Measurements from ENCODE around the gene NGF. TPM values are rescaled to one million over a fixed set of nuclear protein-coding genes. Genes with fewer than 3 reads are reported as not detected.

Gene NGF
- total RNA-seq, 1 donor from 2014 or later: not detected

DNA sequence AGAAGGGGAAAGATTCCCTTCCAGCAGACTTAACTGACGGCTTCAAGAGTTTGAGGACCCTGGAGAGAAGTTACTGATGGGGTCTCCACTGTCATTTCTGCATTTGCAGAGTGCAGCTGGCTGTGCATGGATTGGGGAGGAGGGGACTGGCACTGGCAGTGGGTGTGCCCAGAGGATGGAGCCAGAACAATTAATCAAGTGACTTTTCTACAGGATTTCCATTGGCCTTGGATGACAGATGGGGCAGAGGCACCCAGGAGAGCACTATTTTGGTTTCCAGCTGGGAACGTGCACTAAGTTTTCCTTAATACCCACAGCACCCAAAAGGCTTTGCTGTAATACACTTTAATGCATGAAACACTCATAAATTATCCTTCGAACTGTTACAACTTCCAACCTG lies 1.3 kb downstream of the NGF start:
- intact Hi-C loops (cut with micrococcal nuclease): no loop called here

DNA sequence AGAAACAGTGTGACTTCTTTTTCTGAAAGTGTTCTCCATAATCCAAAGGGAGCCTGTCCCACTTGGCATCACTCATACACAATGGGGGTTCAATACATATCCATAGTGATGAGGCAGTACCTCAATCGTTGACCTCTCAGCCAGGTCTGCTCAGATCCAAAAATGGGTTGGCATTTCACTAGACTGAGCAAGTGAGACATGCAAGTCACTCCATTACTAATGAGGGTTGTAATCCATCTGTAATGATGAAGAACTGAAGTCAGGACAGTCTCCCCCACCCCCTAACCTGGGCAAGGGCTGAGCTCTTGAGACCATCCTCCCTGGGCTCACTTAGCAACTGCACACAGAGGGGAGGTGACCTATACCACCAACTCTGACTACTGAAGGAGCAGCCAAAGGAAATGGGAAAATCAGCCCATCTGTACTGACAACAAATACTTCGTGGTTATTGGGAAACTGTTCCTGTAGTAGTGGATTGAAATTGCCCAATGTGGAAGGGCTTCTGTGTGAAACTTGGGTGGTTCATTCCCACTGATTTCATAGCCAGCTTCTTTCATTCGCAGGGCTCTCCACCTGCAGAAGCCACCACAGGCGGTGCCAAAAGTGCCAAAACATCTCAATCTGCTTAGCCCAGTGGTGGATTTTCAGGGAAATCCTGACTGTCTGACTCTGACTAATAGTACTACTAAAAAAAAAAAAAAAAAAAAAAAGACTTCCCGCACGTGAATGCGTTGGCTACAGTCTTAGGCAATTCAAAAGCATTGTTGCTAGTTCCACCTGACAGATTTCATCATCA lies 5.0 kb downstream of the NGF start:
- intact Hi-C loops (cut with micrococcal nuclease): no loop called here

DNA sequence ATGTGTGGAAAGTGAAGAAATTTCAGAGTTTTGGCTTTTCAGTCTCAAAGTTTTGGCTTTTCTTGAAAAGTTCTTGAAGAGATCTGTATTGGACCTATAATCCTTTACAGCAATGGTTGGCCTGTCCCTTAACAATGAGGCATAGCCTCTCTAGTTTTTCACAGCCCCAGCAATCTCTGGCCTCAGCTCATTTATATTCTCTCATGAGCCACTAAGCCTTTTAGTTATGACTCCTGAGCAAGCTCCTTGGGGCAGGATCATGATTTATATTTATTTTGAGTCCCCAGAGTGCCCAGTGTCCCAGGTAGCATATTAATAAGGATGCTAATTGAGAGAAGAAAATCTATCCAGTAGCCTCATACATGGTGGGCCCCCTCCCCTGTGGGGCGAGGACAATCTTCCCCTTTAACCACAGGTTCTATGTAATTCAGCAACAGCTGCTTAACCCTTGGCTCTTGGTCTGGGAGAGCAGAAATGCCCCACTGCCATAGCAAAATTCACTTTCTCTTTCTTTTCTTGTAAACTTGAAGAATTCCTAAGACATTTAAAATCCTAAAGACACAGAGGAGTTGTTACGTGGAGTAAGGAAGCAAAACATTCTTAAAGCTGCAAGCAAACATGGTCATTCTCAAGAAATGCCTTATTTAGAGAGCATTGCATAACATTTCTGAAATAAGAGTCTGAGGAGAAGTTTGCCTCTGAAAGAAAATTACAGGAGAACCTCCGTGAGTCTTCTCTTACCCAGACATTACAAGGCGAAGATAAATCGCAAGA lies 6.3 kb downstream of the NGF start:
- intact Hi-C loops (cut with micrococcal nuclease): no loop called here

GRCh38 chr1:115330480-115331013 lies 7.5 kb downstream of the NGF start:
- intact Hi-C loops (cut with micrococcal nuclease): no loop called here

- intact Hi-C loops (cut with micrococcal nuclease): no loop called here
These were observed 8.1 kb downstream of the NGF start for GRCh38 chr1:115329965-115330364.

DNA sequence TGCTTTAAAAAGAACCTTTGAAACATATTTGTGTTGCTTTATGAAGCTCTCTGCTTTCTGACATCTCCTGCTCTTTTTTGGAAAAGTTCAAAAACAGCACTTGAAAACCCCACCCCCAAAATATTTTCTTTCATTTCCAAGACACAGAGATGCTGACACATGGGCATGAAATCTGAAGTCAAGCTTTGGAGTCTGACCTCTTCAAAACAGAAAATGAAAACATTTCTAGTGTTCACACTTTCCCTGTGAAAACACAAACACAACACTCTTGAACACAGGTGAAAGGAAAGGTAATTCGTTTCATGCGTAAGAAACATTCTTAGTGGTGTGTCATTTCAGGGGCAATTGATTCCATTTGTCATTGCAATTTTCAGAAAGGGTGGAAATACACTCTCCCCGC lies 10.8 kb downstream of the NGF start:
- intact Hi-C loops (cut with micrococcal nuclease): no loop called here

DNA sequence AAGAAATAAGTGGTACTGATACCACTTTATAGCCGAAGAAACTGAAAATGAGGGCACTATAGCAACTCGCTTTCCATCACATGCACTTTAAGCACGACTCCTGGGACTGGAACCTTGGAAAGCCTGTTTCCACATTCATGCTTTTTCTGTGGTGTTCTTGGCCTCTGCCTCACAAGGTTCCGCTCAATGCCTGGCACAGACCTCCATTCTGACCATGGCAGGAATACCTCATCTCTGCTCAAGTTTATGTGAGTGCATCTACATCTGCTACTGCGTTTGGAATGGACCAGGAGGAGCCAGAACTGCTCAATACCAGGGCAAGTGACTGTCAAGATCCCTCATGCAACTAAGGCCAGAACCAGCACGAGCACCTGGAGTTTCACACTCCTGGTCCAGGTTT lies 11.6 kb downstream of the NGF start:
- intact Hi-C loops (cut with micrococcal nuclease): no loop called here

DNA sequence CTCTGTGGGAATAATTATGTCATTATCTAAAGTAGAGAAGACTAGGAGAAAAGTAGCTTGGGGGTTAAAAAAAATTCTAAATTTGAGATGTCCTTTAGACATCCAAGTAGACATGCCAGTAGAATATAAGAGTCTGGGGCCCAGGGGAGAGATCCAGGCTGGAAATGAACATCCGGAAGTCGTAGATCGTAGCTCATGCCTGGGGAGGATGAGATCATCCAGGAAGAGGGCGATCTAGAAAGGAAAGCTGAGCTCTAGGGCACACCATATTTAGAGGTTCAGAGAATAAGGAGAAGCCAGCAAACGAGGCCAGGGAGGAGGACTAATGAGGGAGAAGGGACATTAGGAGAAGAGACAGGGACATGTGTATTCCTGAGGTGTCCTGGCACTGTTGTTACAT lies 12.2 kb downstream of the NGF start:
- intact Hi-C loops (cut with micrococcal nuclease): no loop called here

DNA sequence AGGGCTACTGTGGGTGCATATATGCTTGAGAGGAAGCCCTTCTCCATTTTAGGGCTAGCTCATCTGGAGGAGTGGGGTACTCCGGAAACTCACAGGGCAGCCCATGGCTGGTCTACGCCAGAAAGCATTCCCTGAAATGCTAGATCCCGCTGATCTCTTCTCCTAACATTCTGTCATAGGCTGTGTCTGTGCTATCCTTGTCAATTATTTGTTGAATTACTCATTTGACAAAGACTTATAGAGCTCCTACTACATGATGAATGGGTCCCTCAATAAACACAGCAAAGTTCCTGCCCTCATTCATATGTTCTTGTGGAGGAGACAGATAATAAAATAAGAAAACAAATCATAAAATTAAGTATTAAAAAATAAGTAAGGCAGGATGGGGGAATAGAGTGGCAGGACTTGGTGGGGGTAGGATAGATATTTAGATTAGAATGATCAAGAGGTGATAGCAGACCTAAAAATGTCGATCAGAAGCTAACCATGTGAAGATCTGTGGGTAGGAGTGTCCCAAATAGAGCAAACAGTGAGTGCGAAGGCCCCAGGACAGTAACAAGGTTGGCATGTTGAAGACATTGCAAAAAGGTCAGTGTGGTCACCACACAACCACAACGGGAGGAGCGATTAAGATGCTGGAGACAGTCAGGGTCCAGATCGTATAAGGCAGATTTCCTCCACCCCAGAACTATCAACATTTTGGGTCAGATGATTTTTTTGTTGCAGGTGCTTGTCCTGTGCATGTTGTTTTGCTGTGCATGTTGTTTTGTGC lies 13.2 kb downstream of the NGF start:
- intact Hi-C loops (cut with micrococcal nuclease): no loop called here

DNA sequence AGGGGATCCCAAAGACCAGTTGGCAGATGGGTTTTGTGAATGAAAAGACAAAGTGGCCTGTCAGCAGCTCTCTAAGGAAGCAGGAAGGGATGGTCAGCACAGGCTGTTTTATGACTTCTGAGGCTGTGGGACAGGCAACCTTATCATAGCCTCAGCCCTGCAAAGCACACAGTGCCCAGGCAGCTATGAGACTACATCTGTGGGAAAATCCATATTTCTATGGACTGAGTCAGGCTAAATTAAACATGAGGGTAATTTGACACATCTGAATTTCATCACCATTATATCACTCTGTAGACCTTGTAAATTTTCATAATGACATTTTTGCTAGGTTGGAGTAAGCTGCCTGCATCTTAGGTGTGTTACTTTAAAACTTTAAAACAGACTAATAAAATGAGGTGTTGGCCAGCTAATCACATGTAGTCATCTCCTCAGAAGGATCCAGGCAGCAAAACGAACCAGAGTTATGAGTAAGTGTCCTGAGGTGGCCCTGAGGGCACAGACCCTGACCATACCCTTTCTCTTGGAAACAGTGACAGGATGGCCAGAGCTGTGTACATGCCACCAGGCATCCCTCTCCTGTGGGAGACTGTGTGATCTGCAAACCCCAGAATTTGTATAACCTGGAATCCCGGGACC lies 14.6 kb downstream of the NGF start:
- intact Hi-C loops (cut with micrococcal nuclease): no loop called here

DNA sequence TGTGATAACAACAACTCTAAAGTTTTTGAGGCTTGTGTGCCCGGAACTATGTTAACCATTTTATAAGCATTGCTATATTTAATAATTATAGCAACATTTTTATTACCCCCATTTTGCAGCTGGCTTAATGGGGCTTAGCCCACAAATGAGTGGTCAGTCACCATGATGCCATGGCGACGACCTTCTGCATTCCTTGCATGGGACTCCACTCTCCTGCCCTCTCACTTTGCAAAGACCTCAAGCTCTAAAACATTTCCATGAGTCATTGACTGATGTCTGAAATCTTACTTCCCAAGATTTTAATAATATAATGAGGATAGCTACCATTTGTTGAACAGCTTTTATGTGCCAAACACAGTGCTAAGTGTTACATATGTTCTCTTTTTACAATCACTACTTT lies 15.4 kb downstream of the NGF start:
- intact Hi-C loops (cut with micrococcal nuclease): no loop called here

GRCh38 chr1:115320377-115320776 lies 17.7 kb downstream of the NGF start:
- intact Hi-C loops (cut with micrococcal nuclease): no loop called here

GRCh38 chr1:115319706-115320105 lies 18.3 kb downstream of the NGF start:
- intact Hi-C loops (cut with micrococcal nuclease): no loop called here

DNA sequence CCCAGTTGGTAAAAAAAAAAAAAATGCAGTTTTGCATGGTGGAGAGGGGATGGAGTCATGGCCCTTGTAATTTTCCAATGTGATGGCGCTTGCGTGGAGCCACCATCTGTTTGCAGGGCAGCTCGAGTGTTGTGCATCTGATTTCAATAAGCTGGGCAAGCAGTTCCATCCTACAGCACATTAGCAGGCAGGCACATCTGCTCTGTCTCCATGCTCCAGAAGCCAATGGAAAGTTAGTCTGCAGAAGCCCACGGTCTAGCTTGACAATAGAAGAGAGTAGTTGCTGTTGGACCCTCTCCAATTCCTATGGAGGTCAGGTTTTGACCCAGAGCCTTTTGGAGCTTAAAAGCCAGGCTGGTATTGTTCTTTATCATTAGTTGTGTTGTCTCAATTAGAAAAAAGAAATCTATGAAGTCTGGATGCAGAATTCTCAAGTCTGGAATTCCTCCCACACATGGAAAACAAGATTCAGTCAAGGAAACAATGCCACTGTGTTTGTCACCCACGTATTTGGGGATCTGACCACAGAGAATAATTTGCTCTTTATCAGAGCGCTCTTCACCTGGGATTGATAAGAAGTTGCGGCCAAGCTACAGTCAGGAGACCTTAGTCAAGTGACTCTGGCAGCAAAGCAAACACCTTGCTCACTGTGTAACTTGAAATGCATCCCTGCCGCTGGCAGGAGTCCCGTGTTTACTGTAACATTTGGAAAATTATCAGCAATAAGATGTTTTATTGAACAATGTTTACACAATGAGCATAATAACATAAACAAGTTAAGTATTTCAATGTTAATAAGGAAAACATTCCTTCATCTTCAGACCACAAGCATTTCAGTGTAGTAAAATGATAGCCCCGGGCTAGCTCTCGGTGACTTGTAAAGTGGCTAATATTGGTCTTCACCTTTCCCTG lies 20.7 kb downstream of the NGF start:
- intact Hi-C loops (cut with micrococcal nuclease): no loop called here

DNA sequence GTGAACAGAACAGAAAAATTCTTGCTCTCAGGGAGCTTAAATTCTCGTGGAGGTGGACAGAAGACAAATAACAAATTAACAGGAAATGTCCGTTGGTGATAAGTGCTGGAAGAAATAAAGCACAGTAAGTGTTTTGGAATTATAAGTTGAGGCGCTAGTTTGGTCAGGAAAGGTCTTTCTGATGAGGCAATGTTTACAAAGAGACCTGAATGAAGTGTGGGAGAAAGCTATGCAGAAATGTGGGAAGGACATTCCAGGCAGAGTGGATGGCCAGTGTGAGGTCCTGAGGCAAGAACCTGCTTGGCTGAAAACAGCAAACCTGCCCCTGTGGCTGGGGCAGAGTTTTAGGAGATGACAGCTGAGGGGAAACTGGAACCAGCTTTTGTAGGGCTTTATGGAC lies 23.3 kb downstream of the NGF start:
- intact Hi-C loops (cut with micrococcal nuclease): no loop called here

- intact Hi-C loops (cut with micrococcal nuclease): no loop called here
These were observed 24.0 kb downstream of the NGF start for GRCh38 chr1:115314092-115314491.

DNA sequence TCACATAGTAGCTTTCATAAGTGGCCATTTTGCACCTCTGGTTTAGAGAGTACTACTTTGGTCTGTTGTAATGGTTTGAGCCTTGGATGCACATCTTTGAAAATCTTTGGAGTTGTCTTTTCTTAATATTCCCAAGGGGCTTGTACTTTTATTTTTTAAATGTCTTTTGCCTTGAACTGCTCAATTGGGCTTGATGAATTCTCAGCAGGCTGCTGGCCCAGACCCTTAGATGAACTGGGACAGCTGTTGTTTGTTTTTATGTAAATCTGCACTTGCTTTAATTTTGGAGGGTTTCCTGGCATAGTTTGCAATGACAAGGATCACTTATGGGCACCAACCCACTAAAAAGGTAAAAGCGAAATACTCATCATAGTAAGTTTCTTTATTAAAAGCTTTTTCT lies 24.9 kb downstream of the NGF start:
- intact Hi-C loops (cut with micrococcal nuclease): no loop called here

DNA sequence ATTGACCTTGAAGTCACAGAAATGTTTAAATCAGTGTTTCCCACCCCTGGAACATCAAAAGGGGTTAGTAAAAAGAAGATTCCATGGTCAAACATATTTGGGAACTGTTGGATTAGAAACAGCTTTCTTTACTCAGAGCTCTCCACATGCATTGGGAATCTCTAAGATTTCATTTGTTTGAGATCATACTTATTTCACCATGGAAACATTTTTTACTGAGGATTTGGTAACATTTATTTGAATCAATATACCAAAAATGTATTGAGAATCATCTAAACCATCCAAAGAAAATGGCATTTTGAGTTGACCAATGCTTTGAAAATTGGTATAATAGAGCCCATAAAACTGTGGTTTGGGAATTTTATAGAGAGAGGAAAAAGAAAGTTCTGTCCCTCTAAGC lies 25.3 kb downstream of the NGF start:
- intact Hi-C loops (cut with micrococcal nuclease): no loop called here

DNA sequence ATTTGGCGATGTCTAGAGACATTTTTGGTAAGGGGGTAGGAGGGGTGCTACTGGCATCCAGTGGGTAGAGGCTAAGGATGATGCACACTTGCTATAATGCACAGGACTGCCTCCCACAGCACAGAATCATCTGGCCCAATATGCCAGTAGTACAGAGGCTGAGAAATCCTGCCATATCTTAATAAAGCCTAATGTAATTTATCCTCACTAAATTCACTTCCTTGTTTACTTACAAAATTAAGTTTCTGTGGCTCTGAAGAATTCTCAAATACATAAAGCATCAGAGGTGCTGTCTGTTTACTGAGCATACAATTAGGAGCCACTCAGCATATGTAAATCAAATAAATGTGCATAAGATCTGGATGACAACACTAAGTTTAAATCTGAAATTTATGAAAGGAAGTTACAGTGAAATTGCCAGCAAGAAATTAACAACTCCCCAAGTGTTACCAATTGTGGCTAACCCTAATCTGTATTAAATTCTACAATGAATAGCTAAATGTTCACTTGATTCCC lies 26.5 kb downstream of the NGF start:
- intact Hi-C loops (cut with micrococcal nuclease): no loop called here
